MM.1S (cell line): ENCODE results near the gene CST4.
"Not testable (repeated sequence)": the region's sequence is repeated elsewhere in the genome, so short reads cannot be mapped to it uniquely, and the experiment has no call there.

Experiments
- DNase-seq: peaks from one replicate; pipeline ENCODE4 v3.0.0-alpha.2; 2015
- H2AFZ ChIP-seq: fragments of 300-600 bp; sonication (generic); 2 replicates; pipeline ENCODE4 v1.6.0; 2016; ENCODE audit warnings: antibody characterized with exemption, low read length
- H3F3A ChIP-seq: fragments of 300-600 bp; sonication (generic); 2 replicates; pipeline ENCODE4 v1.6.1; 2016; ENCODE audit warnings: mild to moderate bottlenecking, antibody characterized with exemption, low read length, moderate library complexity, mixed read lengths; ENCODE audit not compliant: insufficient read depth
- H3K27ac ChIP-seq: fragments of 300-600 bp; sonication (generic); 2 replicates; pipeline ENCODE4 v1.5.1; 2016; ENCODE audit warnings: mild to moderate bottlenecking, low read length
- H3K27me3 ChIP-seq: fragments of 300-600 bp; sonication (generic); replicated peaks from 2 replicates; pipeline ENCODE4 v1.6.0; 2016; ENCODE audit warnings: low read length; ENCODE audit not compliant: insufficient read depth
- H3K36me3 ChIP-seq: fragments of 300-600 bp; sonication (generic); replicated peaks from 2 replicates; pipeline ENCODE4 v1.6.1; 2016; ENCODE audit warnings: mild to moderate bottlenecking, low read length, mixed read lengths; ENCODE audit not compliant: insufficient read depth
- H3K4me1 ChIP-seq: fragments of 300-600 bp; sonication (generic); 2 replicates; pipeline ENCODE4 v1.6.1; 2016; ENCODE audit warnings: low read length, mixed read lengths
- H3K4me2 ChIP-seq: fragments of 300-600 bp; sonication (generic); 2 replicates; pipeline ENCODE4 v1.6.0; 2016; ENCODE audit warnings: low read depth, low read length
- H3K4me3 ChIP-seq: fragments of 300-600 bp; sonication (generic); 2 replicates; pipeline ENCODE4 v1.5.1; 2016; ENCODE audit warnings: low read length, mixed read lengths
- H3K79me2 ChIP-seq: fragments of 300-600 bp; sonication (generic); 2 replicates; pipeline ENCODE4 v1.6.1; 2016; ENCODE audit warnings: mixed run types, low read length, mixed read lengths
- H3K9ac ChIP-seq: fragments of 300-600 bp; sonication (generic); 2 replicates; pipeline ENCODE4 v1.6.1; 2016; ENCODE audit warnings: low read length, mixed read lengths
- H3K9me2 ChIP-seq: fragments of 300-600 bp; sonication (generic); replicated peaks from 2 replicates; pipeline ENCODE4 v1.6.1; 2016; ENCODE audit warnings: mild to moderate bottlenecking, low read length, mixed read lengths; ENCODE audit not compliant: insufficient read depth
- H3K9me3 ChIP-seq: fragments of 300-600 bp; sonication (generic); replicated peaks from 2 replicates; pipeline ENCODE4 v1.6.1; 2016; ENCODE audit warnings: mild to moderate bottlenecking, low read length, mixed read lengths; ENCODE audit not compliant: insufficient read depth
- H4K20me1 ChIP-seq: fragments of 300-600 bp; sonication (generic); 2 replicates; pipeline ENCODE4 v1.6.1; 2016; ENCODE audit warnings: mild to moderate bottlenecking, low read length, moderate library complexity, mixed read lengths; ENCODE audit not compliant: insufficient read depth
- CTCF ChIP-seq: fragments of 300-600 bp; sonication (generic); IDR thresholded peaks from 2 replicates; pipeline ENCODE4 v1.5.1; 2016; ENCODE audit warnings: antibody characterized with exemption, low read length, mixed read lengths

The CST4 gene

GRCh38 chr20:23636182-23636907 is 52.5 kb downstream of the CST4 start:
- Histone ChIP-seq H3K27me3 (no peaks in the 10 kb centered on the region), H3K9me3 (no peaks in the 10 kb centered on the region), H3F3A (no peaks in the 10 kb centered on the region), H4K20me1 (no peaks in the 10 kb centered on the region), H3K36me3 (no peaks in the 10 kb centered on the region), H3K9me2 (no peaks in the 10 kb centered on the region), H2AFZ (no peak overlapping the region), H3K4me1 (no peaks in the 10 kb centered on the region), H3K79me2 (no peaks in the 10 kb centered on the region), H3K4me3 (no peak overlapping the region), H3K9ac (no peak overlapping the region), H3K4me2 (peak overlapping the region; percentile 89; the same call in 1 of the 2 replicates), H3K27ac (no peak overlapping the region)
- TF ChIP-seq CTCF: no peak
- DNase-seq: no peak

DNA sequence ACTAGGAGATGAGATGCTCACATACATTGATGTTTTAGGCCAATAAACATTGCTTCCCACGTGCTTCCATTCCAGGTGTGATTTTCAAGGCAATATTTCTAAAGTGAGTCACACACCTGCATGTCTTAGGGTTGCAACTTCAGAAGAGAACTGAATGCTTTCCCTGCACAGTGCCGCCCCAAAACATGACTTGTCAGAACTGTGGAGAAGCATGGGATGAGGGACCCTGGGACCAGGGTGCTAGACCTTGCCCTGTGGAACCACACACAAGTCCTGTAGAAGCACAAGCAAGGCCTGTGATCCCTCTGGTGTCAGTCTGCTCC is 53.1 kb downstream of the CST4 start:
- not testable (repeated sequence) for H3K4me3 ChIP-seq, H3K36me3 ChIP-seq, H3K9ac ChIP-seq, H3K4me1 ChIP-seq, H3F3A ChIP-seq, H3K27me3 ChIP-seq, H3K79me2 ChIP-seq, H4K20me1 ChIP-seq, DNase-seq, H2AFZ ChIP-seq, H3K4me2 ChIP-seq, H3K9me2 ChIP-seq, H3K9me3 ChIP-seq, H3K27ac ChIP-seq
